ENCODE results near the gene SRSF12.

GRCh38 chr6:89050155-89050554 lies 67.7 kb downstream of the SRSF12 start:
- no peak for TF ChIP-seq CTCF (conservative IDR thresholded peaks at IDR 0.05; ENCODE audit: low read length)
- TF ChIP-seq EZH2phosphoT487 (IDR thresholded peaks at IDR 0.05; ENCODE audit: borderline replicate concordance), result no peak
